Tibial artery (tissue), 4 donors: ENCODE data around the gene AKAP13.

Experiments used
- DNase-seq, 2 donors: peaks; one replicate each; pipeline ENCODE4 v3.0.0-alpha.2; 2019
- H3K27ac ChIP-seq, 2 donors: fragments of 200-600 bp; sonication (generic) in 1 of 2; 1 replicate in 1 of 2; 2 replicates in 1 of 2; pipeline ENCODE4 v1.5.1; 2018 to 2019; ENCODE audit warnings: mild to moderate bottlenecking in 1 of 2
- H3K27me3 ChIP-seq, 2 donors: fragments of 200-600 bp; sonication (generic) in 1 of 2; one replicate each; pipeline versions ENCODE4 v1.5.1 to v1.6.0; 2016 to 2019
- H3K36me3 ChIP-seq, 3 donors: fragments of 200-600 bp; sonication (generic) in 2 of 3; one replicate each; pipeline ENCODE4 v1.5.1; 2016 to 2019; ENCODE audit warnings: mild to moderate bottlenecking in 2 of 3
- H3K4me1 ChIP-seq, 4 donors: fragments of 200-600 bp; sonication (generic) in 2 of 4; 1 replicate in 3 of 4; 2 replicates in 1 of 4; pipeline ENCODE4 v1.5.1; 2016 to 2019
- H3K4me3 ChIP-seq, 2 donors: fragments of 200-600 bp; sonication (generic) in 1 of 2; 1 replicate in 1 of 2; 2 replicates in 1 of 2; pipeline ENCODE4 v1.5.1; 2018 to 2019; ENCODE audit warnings: mild to moderate bottlenecking in 2 of 2
- H3K9me3 ChIP-seq, 3 donors: fragments of 200-600 bp; sonication (generic) in 1 of 3; one replicate each; pipeline ENCODE4 v1.5.1; 2016 to 2019
- intact Hi-C: fragments of 100-400 bp; cut with DNase I; formaldehyde crosslinking; loops from one replicate; pipeline ENCODE4 v1.15.0; 2023; ENCODE audit warnings: low total_unique reads
- TF ChIP-seq, protein P1 (sequence below), 2 experiments: fragments of 200-600 bp in 1 of 2; fragments of 450-650 bp in 1 of 2; IDR thresholded peaks; one replicate each; pipeline ENCODE4 v1.5.1; 2017 to 2019; ENCODE audit warnings: antibody characterized with exemption in 2 of 2, mild to moderate bottlenecking in 1 of 2, moderate library complexity in 1 of 2

AKAP13 gene

DNA sequence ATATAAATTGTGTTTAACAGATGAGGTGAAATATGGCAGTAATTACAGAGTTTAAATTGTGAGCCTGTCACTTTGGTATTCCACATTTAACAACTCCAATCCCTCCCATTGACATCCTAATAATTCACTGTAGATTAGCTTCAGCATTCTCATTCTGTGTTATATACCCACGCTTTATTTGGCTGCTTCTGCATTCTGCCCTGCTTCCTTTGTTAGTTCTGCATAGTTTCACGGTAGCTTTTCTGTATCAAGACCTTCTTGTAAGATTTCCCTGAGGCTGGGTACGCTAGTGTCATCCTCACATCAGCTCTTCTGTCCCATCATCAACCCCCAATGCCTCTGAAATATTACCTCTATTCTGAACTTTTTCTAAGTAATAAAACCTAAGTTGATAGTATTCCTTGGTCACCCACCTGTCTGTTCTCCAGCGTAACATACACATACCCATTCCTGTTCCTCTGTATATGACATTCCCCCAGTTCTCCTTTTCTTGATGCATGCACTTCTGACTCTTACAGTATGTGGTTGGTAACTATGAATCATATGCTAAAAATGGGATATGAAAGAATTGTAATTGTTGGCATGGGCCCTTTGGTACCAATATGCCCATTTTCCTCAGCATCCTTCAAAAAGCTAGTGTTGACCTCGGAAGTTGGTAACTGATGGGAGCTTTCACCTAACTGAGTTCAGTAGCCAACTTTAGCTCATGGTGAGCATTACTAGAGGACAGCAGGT, 243.1 kb downstream of the AKAP13 start:
- H3K9me3 ChIP-seq: no peaks in the 10 kb centered on the region
- TF ChIP-seq, protein P1, sequence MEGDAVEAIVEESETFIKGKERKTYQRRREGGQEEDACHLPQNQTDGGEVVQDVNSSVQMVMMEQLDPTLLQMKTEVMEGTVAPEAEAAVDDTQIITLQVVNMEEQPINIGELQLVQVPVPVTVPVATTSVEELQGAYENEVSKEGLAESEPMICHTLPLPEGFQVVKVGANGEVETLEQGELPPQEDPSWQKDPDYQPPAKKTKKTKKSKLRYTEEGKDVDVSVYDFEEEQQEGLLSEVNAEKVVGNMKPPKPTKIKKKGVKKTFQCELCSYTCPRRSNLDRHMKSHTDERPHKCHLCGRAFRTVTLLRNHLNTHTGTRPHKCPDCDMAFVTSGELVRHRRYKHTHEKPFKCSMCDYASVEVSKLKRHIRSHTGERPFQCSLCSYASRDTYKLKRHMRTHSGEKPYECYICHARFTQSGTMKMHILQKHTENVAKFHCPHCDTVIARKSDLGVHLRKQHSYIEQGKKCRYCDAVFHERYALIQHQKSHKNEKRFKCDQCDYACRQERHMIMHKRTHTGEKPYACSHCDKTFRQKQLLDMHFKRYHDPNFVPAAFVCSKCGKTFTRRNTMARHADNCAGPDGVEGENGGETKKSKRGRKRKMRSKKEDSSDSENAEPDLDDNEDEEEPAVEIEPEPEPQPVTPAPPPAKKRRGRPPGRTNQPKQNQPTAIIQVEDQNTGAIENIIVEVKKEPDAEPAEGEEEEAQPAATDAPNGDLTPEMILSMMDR (IDR thresholded peaks at IDR 0.05): no peak
- H3K27ac ChIP-seq: peak overlapping the region; percentile 83 to 85
- peaks cover 0 to 72% (median 24%) of the 10 kb centered on the region in 4 donors for H3K4me1 ChIP-seq
- intact Hi-C loops: loop anchor here (10.0 kb wide), 1 partner anchor 71 kb away; no protein-coding TSS in a partner anchor
- peaks cover 0 to 12% (median 0%) of the 10 kb centered on the region in 3 donors for H3K36me3 ChIP-seq
- no peaks in the 10 kb centered on the region for H3K27me3 ChIP-seq
- peak overlapping the region; percentile 59 to 61 for H3K4me3 ChIP-seq
- DNase-seq: no peak

DNA sequence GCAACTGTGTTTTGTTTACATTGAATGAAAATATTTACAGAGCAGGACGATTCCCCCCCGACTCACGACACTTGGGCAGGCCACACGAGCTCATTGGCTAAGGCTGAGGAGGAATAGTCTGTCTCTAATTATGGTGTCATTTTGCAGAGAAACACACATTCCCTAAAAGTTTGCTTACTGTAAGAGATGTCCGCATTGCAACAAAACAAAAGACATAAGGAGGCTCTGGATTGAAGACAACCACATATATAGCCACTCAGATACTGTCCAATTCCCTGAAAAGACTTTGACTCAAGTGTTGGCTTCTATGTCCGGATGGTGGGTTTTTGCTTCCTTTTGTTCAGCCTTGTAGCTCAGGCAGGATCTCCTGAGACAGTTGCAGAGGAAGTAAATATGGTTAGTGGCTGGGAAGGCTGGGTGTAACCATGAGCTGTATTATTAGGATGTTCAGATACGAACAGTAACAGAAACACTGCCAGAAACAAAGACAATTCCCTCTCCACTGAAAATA, 243.9 kb downstream of the AKAP13 start:
- intact Hi-C loops: loop anchor here (10.0 kb wide), 1 partner anchor 70 kb away; no protein-coding TSS in a partner anchor
- H3K4me3 ChIP-seq: peak overlapping the region in 1 of 2 donors; percentile 61
- H3K27me3 ChIP-seq: no peaks in the 10 kb centered on the region
- peaks cover 0 to 12% (median 0%) of the 10 kb centered on the region in 3 donors for H3K36me3 ChIP-seq
- DNase-seq: no peak
- no peaks in the 10 kb centered on the region for H3K9me3 ChIP-seq
- H3K27ac ChIP-seq: peak overlapping the region; percentile 23 to 83
- H3K4me1 ChIP-seq: peaks cover 0 to 74% (median 27%) of the 10 kb centered on the region in 4 donors
- TF ChIP-seq, protein P1 (IDR thresholded peaks at IDR 0.05): no peak

DNA sequence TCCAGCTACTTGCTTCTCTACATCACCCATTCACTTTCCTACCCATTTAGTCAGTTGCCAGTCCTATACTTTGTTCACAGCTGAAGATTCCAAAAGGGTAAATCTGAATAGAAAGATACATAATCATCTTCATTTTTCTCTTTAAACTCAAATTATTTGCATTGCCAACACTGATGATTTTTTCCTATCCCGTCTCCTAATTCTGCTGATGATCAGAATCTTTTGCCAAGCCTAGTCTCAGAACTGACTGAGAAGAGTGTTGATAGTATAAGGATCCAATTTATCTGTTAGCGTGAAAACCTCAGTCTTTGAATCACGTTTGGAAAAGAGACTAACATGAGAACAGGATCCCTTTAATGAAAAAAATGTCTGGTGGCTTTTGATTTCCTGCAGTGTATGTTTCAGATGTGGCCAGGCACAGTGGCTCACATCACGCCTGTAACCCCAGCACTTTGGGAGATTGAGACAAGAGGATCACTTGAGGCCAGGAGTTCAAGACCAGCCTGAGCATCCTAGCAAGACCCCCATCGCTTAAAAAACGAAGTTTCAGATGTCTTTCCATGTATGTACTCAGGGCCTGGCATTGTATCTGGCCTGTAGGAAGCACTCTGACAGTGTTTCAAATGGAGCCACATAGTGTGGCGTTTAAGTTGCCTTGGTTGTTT, 244.9 kb downstream of the AKAP13 start:
- Histone ChIP-seq H3K27me3 (no peaks in the 10 kb centered on the region), H3K4me3 (no peak overlapping the region), H3K4me1 (peaks cover 0 to 74% (median 27%) of the 10 kb centered on the region in 4 donors), H3K36me3 (peaks cover 0 to 12% (median 0%) of the 10 kb centered on the region in 3 donors), H3K27ac (peak overlapping the region; percentile 13 to 23), H3K9me3 (no peaks in the 10 kb centered on the region)
- intact Hi-C loops: loop anchor here (10.0 kb wide), 1 partner anchor 70 kb away; no protein-coding TSS in a partner anchor
- TF ChIP-seq, protein P1 (IDR thresholded peaks at IDR 0.05): no peak
- DNase-seq: no peak

DNA sequence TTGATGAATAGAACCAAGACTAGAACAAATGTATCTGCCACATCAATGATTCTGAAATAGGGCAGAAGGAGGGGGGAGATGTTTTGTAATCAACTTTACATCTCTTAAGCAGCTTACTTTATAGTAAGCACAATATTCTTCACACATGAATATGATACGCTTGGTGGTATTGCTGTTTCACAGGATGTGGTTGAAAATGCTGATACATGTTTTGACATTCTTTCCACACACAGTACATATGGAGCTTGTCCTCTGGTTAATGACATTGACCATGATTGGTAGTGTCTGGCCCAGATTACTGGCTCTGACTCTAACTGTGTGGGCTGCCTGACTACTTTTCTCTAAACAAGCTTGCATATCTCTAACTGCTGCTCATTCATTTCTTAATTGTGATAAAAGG, 245.5 kb downstream of the AKAP13 start:
- Histone ChIP-seq H3K27ac (no peak overlapping the region), H3K4me3 (no peak overlapping the region), H3K27me3 (no peaks in the 10 kb centered on the region), H3K4me1 (peaks cover 0 to 72% (median 27%) of the 10 kb centered on the region in 4 donors), H3K36me3 (peaks cover 0 to 12% (median 0%) of the 10 kb centered on the region in 3 donors), H3K9me3 (no peaks in the 10 kb centered on the region)
- intact Hi-C loops: loop anchor here (10.0 kb wide), 1 partner anchor 69 kb away; no protein-coding TSS in a partner anchor
- DNase-seq: no peak
- TF ChIP-seq, protein P1 (IDR thresholded peaks at IDR 0.05): no peak

DNA sequence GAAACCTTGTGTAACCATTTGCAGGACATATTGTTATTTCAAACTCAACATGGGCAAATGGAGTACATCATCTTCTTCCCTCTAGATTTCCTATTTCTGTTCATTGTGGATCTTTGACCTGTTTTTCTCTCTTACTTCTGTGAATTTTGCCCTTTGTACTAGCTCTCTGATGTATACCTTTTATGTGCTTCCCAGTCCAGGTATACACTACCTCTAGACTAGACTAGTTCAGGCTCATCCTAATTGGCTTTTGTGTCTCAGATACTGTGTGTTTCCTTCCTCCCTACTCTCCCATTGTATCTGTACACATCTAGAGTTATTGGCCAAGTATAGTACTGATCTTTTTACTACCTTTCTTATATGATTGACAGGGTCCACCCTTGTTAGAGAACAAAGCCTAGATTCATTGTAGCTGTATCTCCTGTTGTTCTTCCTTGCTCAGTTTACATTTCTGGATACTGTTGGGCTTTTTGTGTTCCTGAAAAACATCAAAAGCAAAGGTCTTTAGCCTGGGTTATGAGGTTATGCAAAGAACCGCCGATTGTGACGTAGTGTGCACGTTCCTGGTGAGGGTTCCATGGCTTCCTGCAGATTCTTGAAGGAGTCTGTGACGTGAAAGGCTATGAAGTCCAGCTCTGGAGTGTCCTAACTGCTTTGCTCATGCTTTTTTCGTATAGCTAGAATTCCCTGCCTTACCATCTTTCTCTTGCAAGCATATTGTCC, 247.0 kb downstream of the AKAP13 start:
- Histone ChIP-seq H3K36me3 (peaks cover 0 to 12% (median 0%) of the 10 kb centered on the region in 3 donors), H3K4me1 (peaks cover 0 to 66% (median 31%) of the 10 kb centered on the region in 4 donors), H3K27ac (no peak overlapping the region), H3K4me3 (no peak overlapping the region), H3K27me3 (no peaks in the 10 kb centered on the region), H3K9me3 (no peaks in the 10 kb centered on the region)
- DNase-seq: no peak
- TF ChIP-seq, protein P1 (IDR thresholded peaks at IDR 0.05): no peak
- intact Hi-C loops: loop anchor here (10.0 kb wide), 1 partner anchor 67 kb away; no protein-coding TSS in a partner anchor
